Measurements from ENCODE around the gene PARP6.
"Not testable (repeated sequence)": the region's sequence is repeated elsewhere in the genome, so short reads cannot be mapped to it uniquely, and the experiment has no call there.

Gene PARP6

DNA sequence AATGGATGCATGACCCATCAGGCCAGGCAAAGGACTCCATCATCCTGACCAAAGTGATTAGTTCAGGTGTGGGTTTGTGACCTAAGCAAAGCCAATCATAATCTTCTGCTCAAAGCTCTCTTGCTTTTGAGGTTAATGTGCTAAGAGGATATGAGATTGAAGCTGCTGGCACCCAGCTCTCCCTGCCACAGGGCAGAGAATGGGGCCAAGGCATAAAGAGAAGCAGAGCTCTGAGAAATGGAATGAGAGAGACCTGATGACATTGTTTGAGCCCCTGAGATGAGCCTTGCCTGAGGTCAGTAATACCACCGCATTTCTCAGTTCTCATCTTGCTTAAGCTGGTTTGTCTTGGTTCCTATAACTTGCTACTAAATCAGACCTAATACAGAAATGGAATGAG is 6.4 kb upstream of the PARP6 start:
- Histone ChIP-seq H3K4me3 (ENCODE audit: low read depth, low read length) (no peak overlapping the region), H3K27me3 (ENCODE audit: insufficient read depth, low read length) (no peaks in the 10 kb centered on the region), H3K27ac (ENCODE audit: low read depth, low read length) (no peak overlapping the region), H3K36me3 (ENCODE audit: insufficient read depth, low read length) (no peaks in the 10 kb centered on the region), H3K79me2 (ENCODE audit: control insufficient read depth, insufficient read depth, low read length, unreplicated experiment) (no peaks in the 10 kb centered on the region), H2AFZ (ENCODE audit: low read length, unreplicated experiment) (no peak overlapping the region), H3K4me1 (ENCODE audit: control insufficient read depth, insufficient read depth, low read length, unreplicated experiment) (no peaks in the 10 kb centered on the region)

DNA sequence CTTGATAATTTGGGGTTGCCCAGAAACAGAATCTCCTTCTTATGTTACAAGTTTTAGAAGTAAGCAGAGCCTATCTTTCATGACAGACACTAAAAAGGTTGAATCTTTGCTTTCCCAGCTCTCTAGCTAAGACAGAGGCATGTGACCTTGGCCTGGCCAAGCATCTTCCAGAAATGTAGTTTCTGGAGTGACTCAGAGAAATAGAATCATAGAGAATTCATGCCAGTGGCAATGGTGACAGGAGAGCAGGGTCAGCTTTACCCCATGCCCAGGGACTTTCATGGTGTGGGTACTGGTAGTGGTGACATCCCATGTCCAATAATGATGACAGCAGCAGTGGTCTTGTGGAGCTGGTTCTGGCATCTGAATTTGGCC is 4.0 kb upstream of the PARP6 start:
- Histone ChIP-seq H2AFZ (ENCODE audit: low read length, unreplicated experiment) (no peak overlapping the region), H3K4me1 (ENCODE audit: control insufficient read depth, insufficient read depth, low read length, unreplicated experiment) (peaks cover 8% of the 10 kb centered on the region), H3K4me3 (ENCODE audit: low read depth, low read length) (no peak overlapping the region), H3K27ac (ENCODE audit: low read depth, low read length) (no peak overlapping the region), H3K27me3 (ENCODE audit: insufficient read depth, low read length) (no peaks in the 10 kb centered on the region), H3K36me3 (ENCODE audit: insufficient read depth, low read length) (no peaks in the 10 kb centered on the region), H3K79me2 (ENCODE audit: control insufficient read depth, insufficient read depth, low read length, unreplicated experiment) (peaks cover 10% of the 10 kb centered on the region)

DNA sequence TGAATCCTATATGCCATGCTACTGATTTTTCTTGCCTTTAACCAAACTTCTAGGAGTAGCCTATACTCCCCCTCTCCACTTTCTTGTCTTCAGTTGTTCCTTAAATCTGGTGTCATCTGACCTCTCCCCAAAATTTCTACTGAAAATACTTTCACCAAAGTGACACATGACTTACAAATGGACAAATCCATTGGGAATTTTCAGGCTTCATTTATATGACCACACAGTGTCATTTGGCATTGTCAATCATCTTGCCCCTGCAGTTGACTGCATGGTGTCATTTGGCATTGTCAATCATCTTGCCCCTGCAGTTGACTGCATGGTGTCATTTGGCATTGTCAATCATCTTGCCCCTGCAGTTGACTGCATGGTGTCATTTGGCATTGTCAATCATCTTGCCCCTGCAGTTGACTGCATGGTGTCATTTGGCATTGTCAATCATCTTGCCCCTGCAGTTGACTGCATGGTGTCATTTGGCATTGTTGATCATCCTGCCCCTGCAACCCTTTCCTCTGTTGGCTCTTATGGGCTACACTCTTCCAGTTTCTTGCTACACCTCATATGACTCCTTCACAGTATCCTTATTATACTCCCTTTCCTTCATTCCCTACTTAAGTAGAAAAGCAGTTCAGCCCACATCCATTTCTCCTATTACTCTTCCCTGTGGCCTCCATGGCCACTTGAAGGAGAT is 3.4 kb upstream of the PARP6 start:
- H3K36me3 ChIP-seq (ENCODE audit: insufficient read depth, low read length); H3K4me3 ChIP-seq (ENCODE audit: low read depth, low read length); H3K27me3 ChIP-seq (ENCODE audit: insufficient read depth, low read length); H3K27ac ChIP-seq (ENCODE audit: low read depth, low read length); H2AFZ ChIP-seq (ENCODE audit: low read length, unreplicated experiment): not testable (repeated sequence)
- Histone ChIP-seq H3K4me1 (ENCODE audit: control insufficient read depth, insufficient read depth, low read length, unreplicated experiment) (peaks cover 13% of the 10 kb centered on the region), H3K79me2 (ENCODE audit: control insufficient read depth, insufficient read depth, low read length, unreplicated experiment) (peaks cover 15% of the 10 kb centered on the region)

DNA sequence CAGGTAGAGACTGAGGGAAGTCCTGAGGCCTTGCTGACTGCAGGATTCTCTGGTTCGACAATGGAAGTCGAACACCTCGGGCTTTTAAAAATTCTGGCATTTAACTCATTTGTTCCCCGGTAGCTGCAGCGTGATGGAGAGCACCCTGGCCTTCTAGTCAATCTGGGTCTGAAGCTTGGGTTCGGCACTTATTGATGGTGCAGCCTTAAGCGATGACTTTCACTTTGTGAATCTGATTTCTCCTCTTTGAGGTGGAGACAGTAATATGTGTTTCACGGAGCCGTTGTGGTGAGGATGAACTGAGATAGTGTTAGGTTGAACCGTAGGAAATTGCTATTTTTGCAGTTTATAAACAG is 621 bp upstream of the PARP6 start:
- Histone ChIP-seq H2AFZ (ENCODE audit: low read length, unreplicated experiment) (peak overlapping the region; percentile 93), H3K27me3 (ENCODE audit: insufficient read depth, low read length) (no peaks in the 10 kb centered on the region), H3K79me2 (ENCODE audit: control insufficient read depth, insufficient read depth, low read length, unreplicated experiment) (peaks cover 32% of the 10 kb centered on the region), H3K27ac (ENCODE audit: low read depth, low read length) (peak overlapping the region; percentile 20; the same call in 1 of the 2 replicates), H3K36me3 (ENCODE audit: insufficient read depth, low read length) (peaks cover 3% of the 10 kb centered on the region; the same call in 1 of the 2 replicates), H3K4me3 (ENCODE audit: low read depth, low read length) (peak overlapping the region; percentile 98), H3K4me1 (ENCODE audit: control insufficient read depth, insufficient read depth, low read length, unreplicated experiment) (peaks cover 17% of the 10 kb centered on the region)

DNA sequence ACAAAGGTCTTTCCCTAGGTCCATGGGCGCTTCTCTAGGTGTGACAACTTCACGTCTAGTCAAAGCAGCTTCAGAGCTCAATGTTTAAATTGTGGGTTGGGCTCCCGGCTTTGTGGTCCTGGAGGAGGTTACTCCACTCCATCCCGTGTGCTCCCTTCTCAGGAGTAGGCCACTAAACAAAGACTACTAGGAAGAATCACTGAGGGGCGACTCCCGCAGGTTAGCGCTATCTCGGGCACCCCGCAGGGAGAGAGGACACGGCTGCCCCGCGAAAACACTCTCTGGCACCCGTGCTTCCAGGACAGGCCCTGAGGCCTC is 500 bp downstream of the PARP6 start:
- no peaks in the 10 kb centered on the region for H3K27me3 ChIP-seq (ENCODE audit: insufficient read depth, low read length)
- peak overlapping the region; percentile 98 for H3K4me3 ChIP-seq (ENCODE audit: low read depth, low read length)
- H3K79me2 ChIP-seq (ENCODE audit: control insufficient read depth, insufficient read depth, low read length, unreplicated experiment) = peaks cover 32% of the 10 kb centered on the region
- peaks cover 8% of the 10 kb centered on the region for H3K36me3 ChIP-seq (ENCODE audit: insufficient read depth, low read length)
- peak overlapping the region; percentile 39 for H3K27ac ChIP-seq (ENCODE audit: low read depth, low read length)
- H2AFZ ChIP-seq (ENCODE audit: low read length, unreplicated experiment) = peak overlapping the region; percentile 86
- peaks cover 17% of the 10 kb centered on the region for H3K4me1 ChIP-seq (ENCODE audit: control insufficient read depth, insufficient read depth, low read length, unreplicated experiment)

DNA sequence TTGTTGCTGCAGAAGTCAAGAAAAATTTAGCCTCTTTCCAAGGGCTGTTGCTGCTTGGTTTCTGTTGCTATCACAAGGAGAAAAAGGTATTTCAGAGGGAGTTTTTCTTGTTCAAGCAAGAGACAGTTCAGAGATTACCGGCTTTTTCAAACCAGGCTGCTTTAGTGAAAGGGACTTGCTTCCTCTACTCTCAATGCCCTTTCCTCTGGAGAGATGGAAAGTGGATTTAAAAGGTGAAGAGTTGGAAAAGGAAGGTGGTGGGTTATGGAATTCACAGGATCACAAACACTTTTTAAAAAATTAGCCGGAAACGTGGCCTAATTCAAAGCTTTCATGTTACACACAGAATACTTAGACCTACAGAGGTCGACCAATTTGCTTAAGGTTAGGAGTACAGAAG is 1.1 kb downstream of the PARP6 start:
- H3K79me2 ChIP-seq (ENCODE audit: control insufficient read depth, insufficient read depth, low read length, unreplicated experiment) = peaks cover 32% of the 10 kb centered on the region
- H2AFZ ChIP-seq (ENCODE audit: low read length, unreplicated experiment) = no peak overlapping the region
- peak overlapping the region; percentile 39; the same call in 1 of the 2 replicates for H3K27ac ChIP-seq (ENCODE audit: low read depth, low read length)
- peak overlapping the region; percentile 98 for H3K4me3 ChIP-seq (ENCODE audit: low read depth, low read length)
- peaks cover 15% of the 10 kb centered on the region for H3K36me3 ChIP-seq (ENCODE audit: insufficient read depth, low read length)
- peaks cover 17% of the 10 kb centered on the region for H3K4me1 ChIP-seq (ENCODE audit: control insufficient read depth, insufficient read depth, low read length, unreplicated experiment)
- no peaks in the 10 kb centered on the region for H3K27me3 ChIP-seq (ENCODE audit: insufficient read depth, low read length)

DNA sequence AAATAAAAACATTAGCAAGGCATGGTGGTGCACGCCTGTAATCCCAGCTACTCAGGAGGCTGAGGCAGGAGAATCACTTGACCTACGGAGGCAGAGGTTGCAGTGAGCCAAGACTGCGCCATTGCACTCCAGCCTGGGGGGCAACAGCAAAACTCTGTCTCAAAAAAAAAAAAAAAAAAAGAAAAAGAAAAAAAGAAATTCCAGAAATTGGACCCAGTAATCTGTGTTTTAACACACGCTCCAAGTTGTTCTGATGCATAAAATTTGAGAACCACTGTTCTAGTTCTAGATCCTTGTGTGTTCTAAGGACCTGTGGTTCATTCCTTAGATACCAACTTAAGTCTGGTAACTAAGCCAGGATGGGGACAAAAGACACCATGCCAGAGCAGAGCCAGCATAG is 2.6 kb downstream of the PARP6 start:
- peaks cover 29% of the 10 kb centered on the region for H3K36me3 ChIP-seq (ENCODE audit: insufficient read depth, low read length)
- H3K4me1 ChIP-seq (ENCODE audit: control insufficient read depth, insufficient read depth, low read length, unreplicated experiment) = peaks cover 17% of the 10 kb centered on the region
- H3K4me3 ChIP-seq (ENCODE audit: low read depth, low read length) = no peak overlapping the region
- no peaks in the 10 kb centered on the region for H3K27me3 ChIP-seq (ENCODE audit: insufficient read depth, low read length)
- no peak overlapping the region for H3K27ac ChIP-seq (ENCODE audit: low read depth, low read length)
- no peak overlapping the region for H2AFZ ChIP-seq (ENCODE audit: low read length, unreplicated experiment)
- peaks cover 32% of the 10 kb centered on the region for H3K79me2 ChIP-seq (ENCODE audit: control insufficient read depth, insufficient read depth, low read length, unreplicated experiment)

DNA sequence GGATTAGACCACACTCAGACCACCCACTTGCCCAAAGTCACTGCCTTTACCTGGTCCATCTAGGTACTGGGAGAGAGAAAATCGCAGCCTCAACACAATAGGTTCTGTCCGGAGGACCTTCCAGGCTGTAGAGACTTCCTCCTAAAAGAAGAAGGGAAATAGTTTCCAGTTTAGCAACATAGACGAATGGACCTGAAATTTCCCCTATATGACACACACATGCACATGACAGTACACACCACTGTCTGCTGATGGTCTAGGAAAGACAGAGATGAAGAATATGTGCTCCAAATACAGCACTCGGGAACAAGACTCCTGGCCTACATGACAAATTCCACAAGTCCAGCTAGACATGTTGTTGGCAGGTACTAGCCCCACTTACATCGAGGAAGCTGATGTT is 7.3 kb downstream of the PARP6 start:
- Histone ChIP-seq H3K27me3 (ENCODE audit: insufficient read depth, low read length) (no peaks in the 10 kb centered on the region), H3K79me2 (ENCODE audit: control insufficient read depth, insufficient read depth, low read length, unreplicated experiment) (peaks cover 10% of the 10 kb centered on the region), H3K36me3 (ENCODE audit: insufficient read depth, low read length) (peaks cover 59% of the 10 kb centered on the region), H3K27ac (ENCODE audit: low read depth, low read length) (no peak overlapping the region), H3K4me3 (ENCODE audit: low read depth, low read length) (no peak overlapping the region), H2AFZ (ENCODE audit: low read length, unreplicated experiment) (no peak overlapping the region), H3K4me1 (ENCODE audit: control insufficient read depth, insufficient read depth, low read length, unreplicated experiment) (peaks cover 4% of the 10 kb centered on the region)

DNA sequence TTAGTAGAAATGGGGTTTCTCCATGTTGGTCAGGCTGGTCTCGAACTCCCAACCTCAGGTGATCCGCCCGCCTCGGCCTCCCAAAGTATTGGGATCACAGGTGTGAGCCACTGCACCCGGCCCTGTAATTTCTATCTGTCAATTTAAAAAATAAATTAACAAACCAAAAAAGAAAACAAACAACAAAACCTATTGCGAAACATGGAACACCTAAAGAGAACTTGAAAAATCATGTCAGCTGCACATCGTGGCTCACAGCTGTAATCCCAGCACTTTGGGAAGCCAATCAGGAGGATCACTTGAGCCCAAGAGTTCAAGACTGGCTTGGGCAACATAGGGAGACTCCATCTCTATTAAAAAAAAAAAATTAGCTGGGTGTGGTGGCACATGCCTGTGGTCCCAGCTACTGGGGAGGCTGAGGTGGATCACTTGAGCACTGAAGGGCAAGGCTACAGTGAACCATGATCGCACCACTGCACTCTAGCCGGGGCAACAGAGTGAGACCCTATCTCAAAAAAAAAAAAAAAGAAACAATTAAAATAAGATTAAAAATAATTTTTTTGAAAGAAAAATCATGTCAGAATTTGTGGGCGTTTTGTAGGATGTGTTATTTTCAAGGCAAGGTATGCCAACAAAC is 19.6 kb downstream of the PARP6 start:
- Histone ChIP-seq H3K36me3 (ENCODE audit: insufficient read depth, low read length) (peaks cover 15% of the 10 kb centered on the region), H3K4me1 (ENCODE audit: control insufficient read depth, insufficient read depth, low read length, unreplicated experiment) (no peaks in the 10 kb centered on the region), H3K27ac (ENCODE audit: low read depth, low read length) (no peak overlapping the region), H3K4me3 (ENCODE audit: low read depth, low read length) (no peak overlapping the region), H2AFZ (ENCODE audit: low read length, unreplicated experiment) (no peak overlapping the region), H3K79me2 (ENCODE audit: control insufficient read depth, insufficient read depth, low read length, unreplicated experiment) (no peaks in the 10 kb centered on the region), H3K27me3 (ENCODE audit: insufficient read depth, low read length) (no peaks in the 10 kb centered on the region)

DNA sequence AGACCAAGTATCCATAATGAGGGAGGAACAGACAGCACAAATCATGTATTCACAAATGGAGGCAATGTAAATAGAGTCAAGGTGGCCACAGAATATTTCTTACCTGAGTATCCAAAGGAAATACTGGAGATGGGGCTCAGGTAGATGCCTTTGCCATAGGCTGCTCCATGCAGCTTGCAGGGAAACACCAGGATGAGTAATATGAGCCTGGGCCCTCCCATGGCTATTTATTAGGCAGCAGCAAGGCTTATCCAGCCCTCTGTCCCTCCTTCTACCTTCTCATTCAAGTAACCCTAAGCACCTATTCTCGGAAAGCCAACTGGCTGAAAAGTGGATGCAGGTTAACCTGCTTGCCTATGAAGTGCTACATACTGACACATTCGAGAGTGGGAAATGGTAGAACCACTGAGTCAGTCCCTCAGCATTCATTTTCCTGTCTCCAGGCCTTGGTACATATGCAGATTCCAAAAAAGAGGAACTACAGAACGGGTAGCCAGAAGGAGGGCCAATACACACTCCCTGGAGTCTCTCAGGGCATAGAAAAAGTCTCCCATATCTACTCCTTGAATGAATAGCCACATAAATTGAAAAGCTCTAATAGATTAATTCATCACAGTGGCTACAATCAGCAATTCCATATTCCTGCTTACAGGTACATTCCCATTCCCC is 23.1 kb downstream of the PARP6 start:
- no peak overlapping the region for H3K27ac ChIP-seq (ENCODE audit: low read depth, low read length)
- H2AFZ ChIP-seq (ENCODE audit: low read length, unreplicated experiment) = no peak overlapping the region
- H3K27me3 ChIP-seq (ENCODE audit: insufficient read depth, low read length) = no peaks in the 10 kb centered on the region
- H3K79me2 ChIP-seq (ENCODE audit: control insufficient read depth, insufficient read depth, low read length, unreplicated experiment) = no peaks in the 10 kb centered on the region
- H3K4me1 ChIP-seq (ENCODE audit: control insufficient read depth, insufficient read depth, low read length, unreplicated experiment) = no peaks in the 10 kb centered on the region
- no peak overlapping the region for H3K4me3 ChIP-seq (ENCODE audit: low read depth, low read length)
- H3K36me3 ChIP-seq (ENCODE audit: insufficient read depth, low read length) = peaks cover 4% of the 10 kb centered on the region

DNA sequence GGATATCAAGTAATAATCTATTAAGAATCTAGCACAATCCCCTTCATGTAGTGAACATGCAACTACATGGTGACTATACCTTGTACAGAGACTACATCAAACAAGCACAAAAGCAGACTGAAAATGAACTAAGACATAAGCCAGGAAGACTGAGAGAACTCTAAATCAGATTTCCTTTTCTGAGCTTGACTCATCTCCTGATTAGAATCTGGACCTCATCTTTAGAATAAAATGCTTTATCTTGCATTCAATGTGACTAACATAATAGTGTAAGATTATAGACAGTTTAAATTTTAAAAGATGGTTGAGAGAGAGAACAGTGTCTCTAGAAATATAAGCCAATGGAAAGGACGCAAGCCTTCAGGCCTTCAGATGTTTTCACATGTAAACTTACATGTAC is 23.8 kb downstream of the PARP6 start:
- H3K4me3 ChIP-seq (ENCODE audit: low read depth, low read length) = no peak overlapping the region
- no peak overlapping the region for H3K27ac ChIP-seq (ENCODE audit: low read depth, low read length)
- no peaks in the 10 kb centered on the region for H3K79me2 ChIP-seq (ENCODE audit: control insufficient read depth, insufficient read depth, low read length, unreplicated experiment)
- no peak overlapping the region for H2AFZ ChIP-seq (ENCODE audit: low read length, unreplicated experiment)
- no peaks in the 10 kb centered on the region for H3K27me3 ChIP-seq (ENCODE audit: insufficient read depth, low read length)
- peaks cover 7% of the 10 kb centered on the region for H3K36me3 ChIP-seq (ENCODE audit: insufficient read depth, low read length)
- no peaks in the 10 kb centered on the region for H3K4me1 ChIP-seq (ENCODE audit: control insufficient read depth, insufficient read depth, low read length, unreplicated experiment)

Measured in ACC112 (cell line).